T-helper 1 cell treated with Interleukin-12 subunit alpha and Interleukin-12 subunit beta and Interleukin-4 antibody, amounts not matched to agents 30 μg/mL and 1 μg/mL, for 36 hours (primary cell): ENCODE results near the gene RUNDC3A.

Source experiments
- H3K27ac Mint-ChIP-seq: one replicate; pipeline ENCODE4 v1.8.0; 2021; ENCODE audit warnings: mild to moderate bottlenecking, mixed read lengths
- H3K27me3 Mint-ChIP-seq: one replicate; pipeline ENCODE4 v1.8.0; 2021; ENCODE audit warnings: low read depth, mixed read lengths
- H3K36me3 Mint-ChIP-seq: one replicate; pipeline ENCODE4 v1.8.0; 2021; ENCODE audit warnings: low read depth, mixed read lengths
- H3K4me1 Mint-ChIP-seq: one replicate; pipeline ENCODE4 v1.8.0; 2021; ENCODE audit warnings: low read depth, mixed read lengths
- H3K4me3 Mint-ChIP-seq: one replicate; pipeline ENCODE4 v1.8.0; 2021; ENCODE audit warnings: mild to moderate bottlenecking, moderate library complexity, mixed read lengths
- H3K9me3 Mint-ChIP-seq: one replicate; pipeline ENCODE4 v1.8.0; 2021; ENCODE audit warnings: mixed read lengths

RUNDC3A gene

GRCh38 chr17:44308320-44308818, at the start of gene RUNDC3A:
Gene RUNDC3A, plus strand, starts transcription at chr17:44308601. Its CDS starts 232 bp downstream, at chr17:44308833.
- H3K36me3 Mint-ChIP-seq = no peaks in the 10 kb centered on the region
- H3K27ac Mint-ChIP-seq = no peak within 1 kb of the TSS
- no peak within 1 kb of the TSS for H3K4me3 Mint-ChIP-seq
- peaks cover 45% of the 10 kb centered on the region for H3K27me3 Mint-ChIP-seq
- H3K9me3 Mint-ChIP-seq = no peaks in the 10 kb centered on the region
- peaks cover 15% of the 10 kb centered on the region for H3K4me1 Mint-ChIP-seq

GRCh38 chr17:44258811-44259351, 49.5 kb upstream of the RUNDC3A start:
- Mint-ChIP-seq H3K27ac (no peak overlapping the region), H3K4me3 (no peak overlapping the region)

GRCh38 chr17:44260296-44260695, 48.1 kb upstream of the RUNDC3A start:
- Mint-ChIP-seq H3K9me3 (no peaks in the 10 kb centered on the region), H3K36me3 (no peaks in the 10 kb centered on the region), H3K4me3 (no peak overlapping the region), H3K27ac (no peak overlapping the region), H3K4me1 (no peaks in the 10 kb centered on the region), H3K27me3 (peaks cover 5% of the 10 kb centered on the region)

More at GRCh38 chr17:44258811-44259351, 49.5 kb upstream of the RUNDC3A start:
- H3K9me3 Mint-ChIP-seq = no peaks in the 10 kb centered on the region
- no peaks in the 10 kb centered on the region for H3K36me3 Mint-ChIP-seq
- H3K27me3 Mint-ChIP-seq = peaks cover 5% of the 10 kb centered on the region
- no peaks in the 10 kb centered on the region for H3K4me1 Mint-ChIP-seq

DNA sequence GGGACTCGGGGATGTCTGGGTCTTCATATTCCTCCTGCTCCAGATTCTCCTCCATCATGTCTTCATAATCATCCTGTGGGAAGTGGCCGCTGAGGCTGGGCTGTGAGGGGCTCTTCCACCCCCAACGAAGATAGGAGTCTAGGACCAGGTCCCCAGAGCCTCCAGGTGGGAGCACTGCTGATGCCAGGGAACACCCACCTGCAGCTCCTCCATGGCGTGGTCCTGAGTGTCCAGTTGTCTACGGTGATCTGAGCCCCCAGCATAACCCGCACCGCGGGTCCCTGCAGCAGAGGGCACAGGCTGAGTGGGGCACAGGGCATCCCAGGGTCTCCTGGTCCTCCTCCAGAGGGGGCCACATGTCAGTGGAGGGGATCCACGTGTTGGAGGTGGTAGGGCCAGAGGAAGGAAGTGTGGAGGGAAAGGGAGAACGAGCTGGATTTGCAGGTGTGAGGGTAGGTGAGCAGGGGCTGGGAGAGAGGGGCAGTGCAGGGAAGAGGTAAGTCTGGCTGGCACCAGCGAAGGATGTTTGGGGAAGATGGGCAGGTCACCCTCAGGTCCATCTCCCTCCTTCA, 45.7 kb upstream of the RUNDC3A start:
- Mint-ChIP-seq H3K27me3 (no peaks in the 10 kb centered on the region), H3K4me1 (no peaks in the 10 kb centered on the region), H3K4me3 (no peak overlapping the region), H3K36me3 (no peaks in the 10 kb centered on the region), H3K27ac (no peak overlapping the region), H3K9me3 (no peaks in the 10 kb centered on the region)

DNA sequence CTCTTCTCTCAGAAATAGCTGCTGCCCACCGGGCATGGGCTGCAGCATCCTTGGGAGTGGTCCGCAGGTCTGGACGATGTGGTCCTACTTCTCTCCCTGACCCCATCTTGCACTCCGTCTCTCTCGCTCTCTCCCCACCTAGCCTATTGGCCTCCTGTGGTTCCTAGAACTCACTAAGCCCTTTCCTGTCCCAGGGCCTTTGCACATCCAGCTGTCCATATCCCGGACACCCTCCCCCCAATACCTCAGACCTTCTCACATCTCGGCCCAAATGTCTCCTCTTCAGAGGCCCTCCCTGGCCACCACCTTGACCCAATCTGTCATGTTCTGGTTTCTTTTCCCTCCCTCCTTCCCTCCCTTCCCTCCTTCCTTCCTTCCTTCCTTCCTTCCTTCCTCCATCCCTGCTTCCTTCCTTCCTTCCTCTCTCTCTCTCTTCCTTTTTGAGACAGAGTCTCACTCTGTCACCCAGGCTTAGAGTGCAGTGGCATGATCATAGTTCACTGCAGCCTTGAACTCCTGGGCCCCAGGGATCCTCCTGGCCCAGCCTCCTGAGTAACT, 45.0 kb upstream of the RUNDC3A start:
- Mint-ChIP-seq H3K4me1 (no peaks in the 10 kb centered on the region), H3K27ac (no peak overlapping the region), H3K4me3 (no peak overlapping the region), H3K36me3 (no peaks in the 10 kb centered on the region), H3K9me3 (no peaks in the 10 kb centered on the region), H3K27me3 (no peaks in the 10 kb centered on the region)

DNA sequence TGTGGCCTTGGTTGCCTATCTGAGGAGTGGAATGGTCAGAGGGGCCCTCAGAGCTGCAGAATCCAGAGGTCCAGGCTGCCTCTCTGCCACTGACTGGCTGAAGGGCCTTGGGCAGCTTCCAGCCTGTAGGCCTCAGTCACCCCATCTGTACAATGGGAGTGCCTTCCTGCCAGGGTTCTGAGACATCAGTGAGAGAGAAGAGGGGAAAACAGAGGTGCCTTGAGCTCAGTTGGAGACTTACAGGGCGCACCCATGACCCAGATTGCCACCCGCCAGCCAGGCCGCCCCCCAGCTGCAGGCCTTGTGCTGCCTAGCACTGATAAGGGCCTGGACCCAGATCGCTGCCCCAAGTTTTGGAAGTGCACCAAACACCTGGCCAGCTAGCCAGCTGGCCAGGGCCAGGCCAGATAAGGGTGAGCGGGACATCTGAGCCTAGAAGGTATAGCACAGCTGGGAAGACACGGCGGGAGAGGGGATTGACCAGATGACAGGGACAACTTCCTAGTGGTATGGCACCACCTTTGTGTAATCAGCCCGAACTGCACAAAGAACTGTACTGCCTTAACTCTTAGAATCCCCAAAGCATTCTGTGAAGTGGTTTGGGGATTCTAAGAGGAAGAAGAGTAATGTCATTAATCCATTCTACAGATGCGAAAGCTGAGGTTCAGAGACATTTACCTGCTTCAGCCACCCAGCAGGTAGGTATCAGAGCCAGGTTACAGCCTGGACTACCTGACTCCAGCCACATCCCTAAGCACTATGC, 41.8 kb upstream of the RUNDC3A start:
- Mint-ChIP-seq H3K27ac (no peak overlapping the region), H3K4me1 (no peaks in the 10 kb centered on the region), H3K9me3 (no peaks in the 10 kb centered on the region), H3K36me3 (no peaks in the 10 kb centered on the region), H3K4me3 (no peak overlapping the region), H3K27me3 (no peaks in the 10 kb centered on the region)

GRCh38 chr17:44267165-44267455, 41.3 kb upstream of the RUNDC3A start:
- Mint-ChIP-seq H3K9me3 (no peaks in the 10 kb centered on the region), H3K4me1 (no peaks in the 10 kb centered on the region), H3K36me3 (no peaks in the 10 kb centered on the region), H3K4me3 (no peak overlapping the region), H3K27ac (no peak overlapping the region), H3K27me3 (no peaks in the 10 kb centered on the region)

DNA sequence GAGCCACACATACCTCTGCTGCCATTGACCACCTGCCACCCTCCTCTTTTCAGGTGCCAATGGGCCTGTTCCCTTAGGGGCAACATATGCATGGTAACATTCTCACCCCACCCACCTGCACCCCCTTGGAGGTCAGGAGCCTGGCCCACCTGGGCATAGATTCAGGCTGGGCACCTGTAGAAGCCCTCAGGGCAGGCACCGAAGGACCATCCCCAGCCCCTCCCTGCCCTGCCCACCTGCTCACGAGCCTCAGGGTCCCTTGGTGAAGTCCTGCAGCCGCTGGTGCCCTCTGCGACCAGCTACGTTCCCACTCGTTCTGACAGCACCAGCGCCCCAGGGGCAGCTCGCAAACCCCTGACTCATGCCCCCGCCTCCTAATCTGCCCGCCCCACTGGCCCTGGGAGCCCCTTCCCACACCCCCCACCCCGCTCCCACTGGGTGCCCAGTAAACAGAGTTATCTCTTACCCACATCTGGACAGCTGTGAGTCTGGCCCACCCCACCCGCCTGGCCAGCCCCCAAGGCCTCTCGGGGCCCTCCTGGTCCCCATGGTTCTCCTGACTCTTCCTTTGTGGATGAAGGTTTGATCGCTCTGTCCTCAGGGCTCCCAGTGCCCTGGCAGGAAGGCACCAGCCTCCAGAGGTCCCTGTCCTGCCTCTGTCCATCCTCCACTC, 40.4 kb upstream of the RUNDC3A start, which contains the start of gene SLC4A1:
TSS of gene SLC4A1 (minus strand) at position 318 of the 673 bp plus-strand sequence. CDS start 5,269 bp downstream, outside the sequence.
- Mint-ChIP-seq H3K9me3 (no peaks in the 10 kb centered on the region), H3K4me3 (no peak within 1 kb of the TSS), H3K4me1 (no peaks in the 10 kb centered on the region)

DNA sequence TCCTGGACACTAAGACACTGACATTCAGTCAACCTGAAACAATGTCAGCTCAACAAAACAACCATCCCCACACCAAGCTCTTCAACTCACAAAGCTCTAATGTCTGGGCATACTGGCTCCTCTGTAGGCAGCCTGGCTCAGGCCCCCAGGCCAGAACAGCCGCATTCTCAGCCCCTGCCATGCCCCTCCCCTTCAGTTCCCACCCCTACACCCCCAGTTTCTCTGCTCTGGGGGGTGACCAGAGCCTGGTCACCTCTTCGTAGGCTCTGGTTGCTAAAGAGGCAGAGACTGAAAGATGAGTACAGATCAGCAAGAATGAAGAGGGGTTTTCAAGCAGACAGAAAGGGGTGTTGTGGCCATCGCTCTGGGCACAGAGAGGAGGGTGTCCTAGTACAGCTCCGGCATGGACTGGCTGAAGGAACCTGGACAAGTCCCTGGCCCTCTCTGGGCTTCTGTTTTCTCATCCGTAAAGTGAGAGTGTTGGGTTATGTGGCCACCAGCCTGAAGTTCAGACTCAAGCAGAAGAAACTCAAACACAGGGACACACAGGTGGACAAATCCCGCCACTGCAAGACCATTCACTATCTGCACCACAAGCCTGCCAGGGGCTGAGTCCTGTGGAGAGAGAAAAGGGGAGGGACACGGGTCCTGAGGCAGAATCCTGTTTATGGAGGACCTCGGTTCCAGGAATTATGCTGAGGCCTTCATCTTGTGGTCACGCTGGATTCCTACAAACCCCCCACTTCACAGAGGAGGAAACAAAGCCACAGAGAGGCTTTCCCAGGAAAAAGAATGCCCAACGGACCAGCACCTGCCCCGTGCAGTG, 39.5 kb upstream of the RUNDC3A start:
- Mint-ChIP-seq H3K27me3 (peaks cover under 1% of the 10 kb centered on the region), H3K4me3 (no peak overlapping the region), H3K4me1 (no peaks in the 10 kb centered on the region), H3K36me3 (no peaks in the 10 kb centered on the region), H3K27ac (no peak overlapping the region), H3K9me3 (no peaks in the 10 kb centered on the region)

More for the DNA sequence above, 40.4 kb upstream of the RUNDC3A start, which contains the start of gene SLC4A1:
- Mint-ChIP-seq H3K27ac (no peak within 1 kb of the TSS), H3K27me3 (no peaks in the 10 kb centered on the region), H3K36me3 (no peaks in the 10 kb centered on the region)

- Mint-ChIP-seq H3K27ac (no peak overlapping the region), H3K4me1 (no peaks in the 10 kb centered on the region), H3K36me3 (no peaks in the 10 kb centered on the region), H3K9me3 (no peaks in the 10 kb centered on the region), H3K27me3 (peaks cover 4% of the 10 kb centered on the region), H3K4me3 (no peak overlapping the region)
Observed at GRCh38 chr17:44269535-44270240, 38.7 kb upstream of the RUNDC3A start.

- no peak overlapping the region for H3K27ac Mint-ChIP-seq
- H3K36me3 Mint-ChIP-seq = no peaks in the 10 kb centered on the region
- peaks cover 15% of the 10 kb centered on the region for H3K27me3 Mint-ChIP-seq
- no peaks in the 10 kb centered on the region for H3K4me1 Mint-ChIP-seq
- no peak overlapping the region for H3K4me3 Mint-ChIP-seq
- H3K9me3 Mint-ChIP-seq = no peaks in the 10 kb centered on the region
Observed at GRCh38 chr17:44272321-44272951, 36.0 kb upstream of the RUNDC3A start.

DNA sequence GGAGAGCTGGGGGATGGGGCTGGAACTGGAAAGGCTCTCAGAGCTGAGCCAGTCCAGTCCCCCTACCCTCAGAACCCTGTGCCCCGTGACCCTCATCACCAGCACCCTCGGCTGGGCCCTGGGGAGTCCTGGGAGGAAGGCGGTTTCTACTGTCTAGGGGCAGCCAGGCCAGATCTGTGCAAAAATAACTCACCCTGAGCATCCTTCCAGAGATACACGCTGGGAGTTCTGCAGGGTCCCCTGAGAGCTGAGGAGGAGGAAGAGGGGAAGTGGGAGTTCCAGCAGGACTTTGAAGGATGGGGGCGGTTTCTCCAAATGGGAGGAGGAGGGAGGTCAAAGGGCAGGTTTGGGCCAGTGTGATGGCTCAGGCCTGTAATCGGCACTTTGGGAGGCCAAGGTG, 35.4 kb upstream of the RUNDC3A start:
- no peak overlapping the region for H3K4me3 Mint-ChIP-seq
- H3K36me3 Mint-ChIP-seq = no peaks in the 10 kb centered on the region
- no peak overlapping the region for H3K27ac Mint-ChIP-seq
- H3K4me1 Mint-ChIP-seq = no peaks in the 10 kb centered on the region
- H3K9me3 Mint-ChIP-seq = no peaks in the 10 kb centered on the region
- peaks cover 15% of the 10 kb centered on the region for H3K27me3 Mint-ChIP-seq

GRCh38 chr17:44273607-44274006, 34.8 kb upstream of the RUNDC3A start:
- Mint-ChIP-seq H3K27me3 (peaks cover 15% of the 10 kb centered on the region), H3K9me3 (no peaks in the 10 kb centered on the region), H3K36me3 (no peaks in the 10 kb centered on the region)

More at GRCh38 chr17:44273607-44274006, 34.8 kb upstream of the RUNDC3A start:
- Mint-ChIP-seq H3K4me3 (no peak overlapping the region), H3K4me1 (no peaks in the 10 kb centered on the region), H3K27ac (no peak overlapping the region)
